Activated T-cell treated with anti-CD3 and anti-CD28 coated beads, Interleukin-2, amount 50 U/mL, for 24 hours (primary cell): Measurements from ENCODE around the gene LRIT3.
"Not testable (repeated sequence)": the region's sequence is repeated elsewhere in the genome, so short reads cannot be mapped to it uniquely, and the experiment has no call there.

Experiments used
- DNase-seq: peaks from one replicate; pipeline ENCODE4 v3.0.0-alpha.2; 2020
- H3K27ac Mint-ChIP-seq: 2 replicates; pipeline ENCODE4 v1.8.0; 2020; ENCODE audit warnings: mild to moderate bottlenecking, mixed read lengths
- H3K27me3 Mint-ChIP-seq: 2 replicates; pipeline ENCODE4 v1.8.0; 2020; ENCODE audit warnings: mixed read lengths
- H3K36me3 Mint-ChIP-seq: 2 replicates; pipeline ENCODE4 v1.8.0; 2020; ENCODE audit warnings: low read depth, mixed read lengths
- H3K4me1 Mint-ChIP-seq: 2 replicates; pipeline ENCODE4 v1.8.0; 2020; ENCODE audit warnings: low read depth, mixed read lengths
- H3K4me3 Mint-ChIP-seq: 2 replicates; pipeline ENCODE4 v1.8.0; 2020; ENCODE audit warnings: mild to moderate bottlenecking, moderate library complexity, mixed read lengths
- H3K9me3 Mint-ChIP-seq: 2 replicates; pipeline ENCODE4 v1.8.0; 2020; ENCODE audit warnings: mixed read lengths

The LRIT3 gene

DNA sequence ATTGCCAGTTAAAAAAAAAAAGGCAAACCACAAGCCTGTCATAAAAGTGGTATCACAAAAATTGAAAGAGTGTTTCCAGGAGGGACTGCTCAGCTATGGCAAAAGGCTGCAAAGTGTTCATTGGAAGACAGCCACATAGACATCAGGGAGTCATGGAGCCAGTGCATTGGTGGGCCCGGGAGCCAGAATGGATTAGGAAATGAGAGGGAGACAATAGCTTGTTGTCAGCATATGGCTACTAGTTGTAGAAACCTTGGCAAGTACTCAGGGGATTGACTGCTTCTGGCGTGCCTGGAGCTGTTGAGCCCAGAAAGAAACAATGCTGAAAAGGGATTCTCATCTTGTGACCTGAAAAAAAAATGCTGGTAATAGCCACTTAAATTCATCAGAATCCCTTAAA lies 27.3 kb upstream of the LRIT3 start:
- H3K4me3 Mint-ChIP-seq: peak overlapping the region; percentile 38
- no peaks in the 10 kb centered on the region for H3K27me3 Mint-ChIP-seq
- no peaks in the 10 kb centered on the region for H3K9me3 Mint-ChIP-seq
- no peak for DNase-seq
- peak overlapping the region; percentile 76 for H3K27ac Mint-ChIP-seq
- peaks cover 63% of the 10 kb centered on the region for H3K4me1 Mint-ChIP-seq
- peaks cover 94% of the 10 kb centered on the region for H3K36me3 Mint-ChIP-seq

DNA sequence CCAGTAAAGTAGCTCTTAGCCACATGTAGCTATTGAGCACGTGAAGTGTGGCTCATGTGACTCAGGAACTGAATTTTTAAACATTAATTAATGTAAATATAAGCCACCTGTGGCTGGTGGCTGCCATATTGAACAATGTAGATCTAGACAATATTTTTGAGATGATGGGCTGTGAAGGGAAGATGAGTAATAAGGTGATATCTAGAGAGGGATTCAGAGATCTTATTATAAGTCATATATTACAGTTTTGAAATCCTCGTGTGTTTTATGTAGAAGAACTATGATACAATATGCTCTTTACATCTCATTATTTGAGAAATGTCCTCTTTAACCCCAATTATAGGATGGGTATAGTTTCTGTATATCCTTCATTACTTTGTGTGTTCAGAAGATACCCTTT lies 26.7 kb upstream of the LRIT3 start:
- no peak for DNase-seq
- Mint-ChIP-seq H3K4me3 (peak overlapping the region; percentile 38), H3K9me3 (no peaks in the 10 kb centered on the region), H3K27ac (peak overlapping the region; percentile 76), H3K27me3 (no peaks in the 10 kb centered on the region), H3K36me3 (peaks cover 90% of the 10 kb centered on the region), H3K4me1 (peaks cover 61% of the 10 kb centered on the region)

DNA sequence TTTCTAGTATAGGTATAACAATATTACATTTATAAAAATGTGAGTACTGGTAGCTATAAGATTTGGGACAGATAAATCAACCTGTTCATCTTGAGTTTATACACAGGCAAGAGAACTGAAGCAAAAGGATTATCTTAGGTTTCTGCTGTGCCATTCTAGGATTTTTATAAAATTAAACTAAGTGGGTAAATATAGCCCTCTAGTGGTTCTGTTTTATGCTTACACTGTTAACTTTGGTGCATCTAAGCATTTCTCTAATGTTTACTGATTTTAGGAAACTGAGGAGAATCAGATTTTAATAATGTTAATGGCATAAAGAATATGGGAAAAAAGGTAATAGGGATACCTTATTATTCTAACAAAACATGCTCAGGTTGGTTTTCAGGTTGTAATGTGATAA lies 21.2 kb upstream of the LRIT3 start:
- H3K36me3 Mint-ChIP-seq: peaks cover 62% of the 10 kb centered on the region
- no peaks in the 10 kb centered on the region for H3K9me3 Mint-ChIP-seq
- H3K4me3 Mint-ChIP-seq: no peak overlapping the region
- peaks cover 9% of the 10 kb centered on the region for H3K4me1 Mint-ChIP-seq
- H3K27ac Mint-ChIP-seq: no peak overlapping the region
- no peak for DNase-seq
- no peaks in the 10 kb centered on the region for H3K27me3 Mint-ChIP-seq

DNA sequence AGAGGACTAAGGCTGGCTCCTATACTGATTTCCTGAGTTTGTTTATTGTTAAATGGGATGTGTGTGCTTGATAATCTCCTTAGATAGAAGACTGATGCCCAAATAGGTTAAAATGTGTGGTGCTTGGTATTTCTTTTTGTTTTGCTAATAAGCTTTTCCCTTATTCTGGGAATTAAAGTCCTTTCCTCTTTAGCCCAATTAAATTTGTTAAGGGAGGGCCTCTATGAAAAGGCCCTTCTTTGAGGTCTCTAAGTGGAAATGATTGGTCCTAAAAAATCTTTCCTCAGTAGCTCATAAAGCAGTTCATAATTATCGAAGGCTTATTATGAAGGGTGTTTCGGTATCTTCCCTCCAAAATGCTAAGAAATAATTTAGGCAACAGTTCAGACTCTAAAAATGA lies 20.2 kb upstream of the LRIT3 start, which contains the start of gene RRH:
RRH (plus strand) TSS at position 301 of the 400 bp plus-strand sequence; CDS start at position 357, 56 bp downstream.
- DNase-seq: no peak
- no peaks in the 10 kb centered on the region for H3K9me3 Mint-ChIP-seq
- peaks cover 53% of the 10 kb centered on the region for H3K36me3 Mint-ChIP-seq
- peaks cover 4% of the 10 kb centered on the region for H3K4me1 Mint-ChIP-seq
- no peak within 1 kb of the TSS for H3K27ac Mint-ChIP-seq
- H3K27me3 Mint-ChIP-seq: no peaks in the 10 kb centered on the region
- H3K4me3 Mint-ChIP-seq: no peak within 1 kb of the TSS

DNA sequence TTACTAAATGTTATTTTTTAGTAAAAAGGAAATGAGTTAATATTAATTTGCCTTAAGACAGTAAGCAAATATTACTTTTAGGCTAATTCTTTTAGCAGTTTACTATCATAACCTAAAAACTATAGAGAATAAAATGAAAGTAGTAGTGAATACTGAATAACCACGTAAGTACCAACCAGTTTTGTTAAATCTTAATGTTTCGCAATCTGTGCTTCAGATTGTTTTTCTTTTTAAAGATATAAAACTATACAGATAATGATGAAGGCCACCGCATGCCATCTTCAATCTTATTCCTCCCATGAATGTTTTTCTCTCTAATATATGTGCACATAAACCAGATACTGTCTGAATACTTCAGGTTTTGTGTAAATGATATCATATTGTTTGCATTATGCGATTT lies 14.2 kb upstream of the LRIT3 start:
- H3K4me1 Mint-ChIP-seq: no peaks in the 10 kb centered on the region
- no peaks in the 10 kb centered on the region for H3K9me3 Mint-ChIP-seq
- DNase-seq: no peak
- peaks cover 25% of the 10 kb centered on the region for H3K36me3 Mint-ChIP-seq
- H3K27ac Mint-ChIP-seq: no peak overlapping the region
- H3K4me3 Mint-ChIP-seq: no peak overlapping the region
- no peaks in the 10 kb centered on the region for H3K27me3 Mint-ChIP-seq

DNA sequence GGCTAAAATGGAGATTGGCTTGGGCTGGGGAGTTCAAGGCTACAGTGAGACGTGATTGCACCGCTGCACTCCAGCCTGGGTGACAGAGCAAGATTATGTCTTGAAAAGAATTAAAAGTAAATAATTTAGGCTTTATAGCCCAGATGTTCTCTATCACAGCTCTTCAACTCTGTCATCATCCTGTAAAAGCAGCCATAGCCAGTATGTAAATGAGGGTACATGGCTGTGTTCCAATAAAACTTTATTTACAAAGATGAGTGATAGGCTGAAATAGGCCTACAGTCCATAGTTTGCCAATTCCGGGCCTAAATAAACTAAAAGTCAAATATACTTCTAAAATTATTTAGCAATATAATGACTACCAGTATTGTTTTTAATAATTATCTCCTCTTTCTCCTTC lies 10.9 kb upstream of the LRIT3 start:
- Mint-ChIP-seq H3K4me3 (no peak overlapping the region), H3K9me3 (no peaks in the 10 kb centered on the region), H3K36me3 (peaks cover 20% of the 10 kb centered on the region), H3K4me1 (no peaks in the 10 kb centered on the region), H3K27me3 (no peaks in the 10 kb centered on the region), H3K27ac (no peak overlapping the region)
- DNase-seq: no peak

DNA sequence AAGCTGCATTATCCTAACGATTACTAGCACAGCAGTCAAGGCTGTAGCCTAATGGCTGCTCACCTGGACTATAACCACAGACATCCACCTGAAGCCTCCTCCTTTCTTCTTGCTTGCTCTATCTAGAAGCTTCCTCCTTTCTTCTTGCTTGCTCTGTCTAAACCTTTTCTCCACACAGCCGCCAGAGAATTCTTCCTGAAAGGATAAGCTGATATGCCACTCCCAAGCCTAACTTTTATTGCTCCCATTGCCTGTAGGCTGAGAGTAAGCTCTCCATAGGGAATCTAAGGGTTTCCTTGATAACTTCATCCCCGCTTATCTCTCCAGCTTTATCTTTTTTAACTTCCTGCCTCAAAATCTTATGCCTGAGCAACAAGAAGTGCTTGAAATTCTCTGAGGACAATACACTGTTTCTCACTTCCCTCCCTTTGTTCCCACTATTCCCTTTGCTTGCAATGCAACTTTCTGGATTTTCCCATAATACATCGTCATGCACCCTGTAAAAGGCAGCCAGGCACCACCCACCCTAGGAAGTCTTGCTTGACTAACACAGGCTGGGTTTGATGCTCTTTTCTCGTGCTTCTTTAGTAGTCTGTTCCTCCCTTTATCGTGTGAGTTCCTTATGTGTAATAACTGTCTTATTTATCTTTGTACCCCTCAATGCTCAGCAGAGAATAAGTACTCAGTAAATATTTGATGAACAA lies 1.4 kb upstream of the LRIT3 start:
- H3K36me3 Mint-ChIP-seq: no peaks in the 10 kb centered on the region
- H3K27ac Mint-ChIP-seq: no peak overlapping the region
- H3K4me3 Mint-ChIP-seq: no peak overlapping the region
- H3K4me1 Mint-ChIP-seq: no peaks in the 10 kb centered on the region
- H3K27me3 Mint-ChIP-seq: no peaks in the 10 kb centered on the region
- no peaks in the 10 kb centered on the region for H3K9me3 Mint-ChIP-seq
- no peak for DNase-seq

DNA sequence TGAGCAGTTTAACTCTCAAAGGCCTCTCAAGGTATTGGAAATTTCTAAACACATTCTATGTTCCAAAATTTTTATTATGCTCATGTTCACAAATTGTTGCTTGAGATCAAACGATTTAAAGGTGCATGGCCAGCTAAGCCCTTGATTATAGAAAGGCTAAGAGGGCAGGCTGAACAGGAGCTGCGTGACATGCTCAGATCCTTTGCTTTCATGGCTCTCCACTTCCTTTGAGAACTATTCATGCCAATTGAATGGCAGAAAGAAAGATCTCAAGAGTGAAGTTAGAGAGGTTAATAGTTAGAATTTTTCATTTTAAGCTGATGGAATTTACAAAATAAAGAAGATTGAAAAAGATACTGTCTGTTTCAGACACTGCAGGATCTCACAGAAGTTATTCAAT lies 594 bp downstream of the LRIT3 start:
- no peaks in the 10 kb centered on the region for H3K27me3 Mint-ChIP-seq
- H3K4me1 Mint-ChIP-seq: peaks cover 3% of the 10 kb centered on the region
- no peak for DNase-seq
- H3K9me3 Mint-ChIP-seq: no peaks in the 10 kb centered on the region
- H3K36me3 Mint-ChIP-seq: peaks cover 7% of the 10 kb centered on the region
- H3K27ac Mint-ChIP-seq: no peak overlapping the region
- no peak overlapping the region for H3K4me3 Mint-ChIP-seq

DNA sequence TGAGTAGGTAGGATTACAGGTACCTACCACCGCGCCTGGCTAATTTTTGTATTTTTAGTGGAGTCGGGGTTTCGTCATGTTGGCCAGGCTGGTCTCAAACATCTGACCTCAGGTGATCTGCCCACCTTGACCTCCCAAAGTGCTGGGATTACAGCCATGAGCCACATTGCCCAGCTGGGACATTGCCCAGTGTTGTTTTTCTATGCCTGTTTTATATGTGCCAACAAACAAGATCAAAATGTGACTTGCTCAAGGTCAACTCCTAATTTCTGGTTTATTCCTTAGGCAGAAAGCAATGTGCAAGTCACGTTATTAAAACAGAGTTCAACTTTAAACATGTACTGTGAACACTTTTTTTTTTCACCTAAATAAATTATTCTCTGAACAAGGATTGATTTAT lies 2.7 kb downstream of the LRIT3 start:
- Mint-ChIP-seq H3K4me1 (peaks cover 5% of the 10 kb centered on the region), H3K36me3 (peaks cover 8% of the 10 kb centered on the region), H3K4me3 (no peak overlapping the region), H3K27ac (no peak overlapping the region), H3K27me3 (no peaks in the 10 kb centered on the region), H3K9me3 (no peaks in the 10 kb centered on the region)
- DNase-seq: no peak

DNA sequence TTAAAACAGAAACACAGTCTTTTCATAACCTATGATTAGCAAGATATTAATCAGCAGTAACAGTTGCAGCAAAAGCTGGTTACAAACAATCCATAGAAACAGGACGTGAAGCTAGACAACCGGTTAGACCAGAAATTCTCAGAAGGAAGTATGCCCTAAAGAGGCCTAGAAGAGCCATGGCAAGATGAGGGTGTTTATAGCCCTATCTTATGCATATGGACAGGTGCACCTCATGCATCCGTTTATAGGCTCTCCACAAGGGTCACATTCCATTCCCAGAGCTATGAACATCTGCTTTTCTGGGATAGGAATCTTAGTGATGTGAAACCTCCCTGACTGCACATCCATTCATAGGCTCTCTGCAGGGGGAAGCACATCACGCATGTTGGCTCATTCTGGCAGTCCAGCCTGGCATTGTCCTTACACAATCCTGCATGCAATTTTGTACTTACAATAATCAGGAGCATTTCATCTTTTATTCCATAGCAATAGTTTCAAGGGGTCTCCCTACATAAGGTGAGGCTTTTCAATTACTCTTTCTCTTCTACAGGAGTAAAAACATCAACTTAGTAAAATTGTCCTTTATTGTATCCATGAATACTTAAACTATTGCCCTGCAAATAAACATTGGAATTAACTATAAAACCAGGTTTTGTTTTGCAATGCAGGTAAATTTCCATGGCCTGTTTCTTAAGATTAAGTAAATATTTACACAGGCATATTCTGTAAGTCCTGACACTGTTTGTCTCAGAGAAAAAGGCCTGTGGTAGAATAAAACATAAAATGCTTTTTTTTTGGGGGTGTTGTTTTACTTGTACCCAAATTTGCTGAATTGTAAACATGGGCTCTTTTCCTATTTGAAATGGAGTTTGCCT lies 11.8 kb downstream of the LRIT3 start:
- H3K36me3 Mint-ChIP-seq: peaks cover 23% of the 10 kb centered on the region
- H3K9me3 Mint-ChIP-seq: peaks cover 16% of the 10 kb centered on the region
- H3K4me3 Mint-ChIP-seq, DNase-seq, H3K27ac Mint-ChIP-seq, H3K27me3 Mint-ChIP-seq, H3K4me1 Mint-ChIP-seq: not testable (repeated sequence)

DNA sequence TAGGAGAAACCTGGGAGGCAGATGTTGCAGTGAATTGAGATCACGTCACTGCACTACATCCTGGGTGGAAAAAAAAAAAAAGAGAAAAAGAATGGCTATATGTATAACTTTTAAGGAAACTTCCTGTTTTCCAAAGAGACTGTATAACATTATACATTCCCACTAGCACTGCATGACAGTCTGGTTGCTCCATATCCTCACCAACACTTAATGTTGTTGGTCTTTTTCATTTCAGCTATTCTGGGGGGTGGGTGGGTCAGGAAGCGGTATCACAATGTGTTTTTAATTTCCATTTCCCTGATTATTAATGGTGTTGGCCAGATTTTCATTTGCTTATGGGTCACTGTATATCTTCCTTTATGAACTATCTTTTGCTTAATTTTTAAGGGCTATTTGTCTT lies 13.4 kb downstream of the LRIT3 start:
- Mint-ChIP-seq H3K36me3 (peaks cover 18% of the 10 kb centered on the region), H3K4me1 (no peaks in the 10 kb centered on the region), H3K27me3 (no peaks in the 10 kb centered on the region), H3K27ac (no peak overlapping the region), H3K9me3 (peaks cover 16% of the 10 kb centered on the region), H3K4me3 (no peak overlapping the region)
- DNase-seq: no peak

DNA sequence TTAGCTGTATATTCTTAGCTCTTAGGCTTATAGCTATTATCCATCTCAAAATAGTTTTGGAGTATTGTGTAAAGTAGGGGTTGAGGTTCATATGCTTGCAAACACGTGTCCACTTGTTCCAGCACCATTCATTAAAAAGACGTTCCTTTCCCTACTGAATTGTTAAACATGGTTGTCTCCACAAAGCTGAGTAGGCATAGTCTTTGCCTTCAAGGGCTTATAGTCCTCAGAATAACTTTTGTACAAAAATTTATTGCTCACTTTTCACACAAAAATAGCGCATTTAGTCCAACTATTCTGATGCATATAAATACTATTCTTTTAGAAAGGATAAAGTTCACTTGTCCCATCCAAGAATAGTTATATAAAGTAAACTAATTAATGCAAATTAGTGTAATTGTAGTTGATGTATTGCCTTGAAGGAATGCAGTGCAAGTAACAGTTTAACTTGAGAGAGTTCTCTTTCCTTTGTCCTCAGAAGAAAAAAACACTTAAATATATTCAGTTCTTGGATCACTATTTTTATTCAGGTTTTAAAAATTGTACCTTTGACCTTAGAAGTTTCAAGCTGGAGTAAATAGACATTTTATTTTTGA lies 14.1 kb downstream of the LRIT3 start:
- no peak for DNase-seq
- Mint-ChIP-seq H3K4me1 (no peaks in the 10 kb centered on the region), H3K27ac (no peak overlapping the region)

DNA sequence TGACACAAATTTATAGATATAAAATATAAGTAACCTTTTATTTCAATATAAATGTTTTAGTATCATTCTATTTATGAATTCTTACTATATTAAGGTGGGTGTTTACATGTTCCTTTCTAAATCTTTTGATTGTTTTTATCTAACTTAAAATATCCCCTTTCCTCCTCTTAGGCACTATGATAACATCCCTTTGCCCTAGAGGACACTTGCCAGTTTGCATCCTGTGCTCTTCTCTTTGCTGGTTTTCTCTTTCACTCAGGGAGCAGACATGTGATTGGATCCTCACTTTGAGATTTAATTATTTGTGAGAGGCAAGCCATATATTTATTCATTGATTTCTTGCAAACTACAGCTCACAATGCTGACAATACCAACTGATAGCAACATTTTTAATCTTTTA lies 16.2 kb downstream of the LRIT3 start:
- peaks cover 8% of the 10 kb centered on the region for H3K9me3 Mint-ChIP-seq
- H3K4me1 Mint-ChIP-seq: no peaks in the 10 kb centered on the region
- peaks cover 11% of the 10 kb centered on the region for H3K36me3 Mint-ChIP-seq
- H3K4me3 Mint-ChIP-seq: no peak overlapping the region
- no peaks in the 10 kb centered on the region for H3K27me3 Mint-ChIP-seq
- no peak overlapping the region for H3K27ac Mint-ChIP-seq
- DNase-seq: no peak

More for the DNA sequence above, 14.1 kb downstream of the LRIT3 start:
- Mint-ChIP-seq H3K36me3 (peaks cover 15% of the 10 kb centered on the region), H3K4me3 (no peak overlapping the region), H3K9me3 (peaks cover 16% of the 10 kb centered on the region), H3K27me3 (no peaks in the 10 kb centered on the region)

DNA sequence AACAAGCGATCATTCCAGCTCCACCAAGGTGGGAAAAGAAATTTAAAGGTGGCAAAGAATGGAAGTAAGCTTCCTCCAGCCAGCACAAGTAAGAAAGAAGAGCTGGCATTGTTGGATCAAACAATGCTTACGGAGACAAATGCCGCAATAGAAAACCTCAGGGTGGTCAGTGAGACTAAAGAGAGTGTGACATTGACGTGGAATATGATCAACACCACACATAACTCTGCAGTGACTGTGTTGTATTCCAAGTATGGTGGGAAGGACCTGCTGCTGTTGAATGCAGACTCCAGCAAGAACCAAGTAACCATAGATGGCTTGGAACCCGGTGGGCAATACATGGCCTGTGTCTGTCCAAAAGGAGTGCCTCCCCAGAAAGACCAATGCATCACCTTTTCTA lies 22.2 kb downstream of the LRIT3 start:
- H3K4me1 Mint-ChIP-seq: no peaks in the 10 kb centered on the region
- H3K4me3 Mint-ChIP-seq: no peak overlapping the region
- no peaks in the 10 kb centered on the region for H3K9me3 Mint-ChIP-seq
- H3K27me3 Mint-ChIP-seq: no peaks in the 10 kb centered on the region
- H3K27ac Mint-ChIP-seq: no peak overlapping the region
- peaks cover 16% of the 10 kb centered on the region for H3K36me3 Mint-ChIP-seq
- DNase-seq: no peak

DNA sequence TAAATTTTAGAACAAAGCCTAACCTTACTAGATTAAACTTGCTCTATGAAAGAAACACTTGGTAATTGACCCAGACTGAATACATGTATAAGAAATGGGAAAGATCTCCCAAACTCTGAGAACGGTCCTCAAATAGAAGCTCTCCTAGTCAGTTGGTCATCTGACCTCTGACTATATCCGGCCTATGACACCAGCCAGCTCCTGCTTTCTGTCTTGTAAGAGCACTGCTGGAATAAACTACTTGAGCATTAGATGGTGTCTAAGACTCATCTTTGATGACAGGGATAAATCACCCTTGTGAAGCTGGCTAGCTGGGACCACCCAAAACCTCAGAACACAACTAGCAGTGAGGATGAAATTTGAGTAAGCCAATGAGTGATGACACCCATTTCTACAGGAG lies 24.2 kb downstream of the LRIT3 start:
- Mint-ChIP-seq H3K27ac (no peak overlapping the region), H3K4me3 (no peak overlapping the region), H3K27me3 (no peaks in the 10 kb centered on the region), H3K36me3 (peaks cover 16% of the 10 kb centered on the region), H3K9me3 (no peaks in the 10 kb centered on the region), H3K4me1 (no peaks in the 10 kb centered on the region)
- no peak for DNase-seq
